Activated CD4-positive, alpha-beta T cell treated with anti-CD3 and anti-CD28 coated beads, Interleukin-2, amount 50 U/mL, for 16 hours (primary cell): Measurements from ENCODE around the gene PLCZ1.
"Not testable (repeated sequence)": the region's sequence is repeated elsewhere in the genome, so short reads cannot be mapped to it uniquely, and the experiment has no call there.

Experiments
- DNase-seq: peaks from one replicate; pipeline ENCODE4 v3.0.0-alpha.2; 2020

PLCZ1 gene

DNA sequence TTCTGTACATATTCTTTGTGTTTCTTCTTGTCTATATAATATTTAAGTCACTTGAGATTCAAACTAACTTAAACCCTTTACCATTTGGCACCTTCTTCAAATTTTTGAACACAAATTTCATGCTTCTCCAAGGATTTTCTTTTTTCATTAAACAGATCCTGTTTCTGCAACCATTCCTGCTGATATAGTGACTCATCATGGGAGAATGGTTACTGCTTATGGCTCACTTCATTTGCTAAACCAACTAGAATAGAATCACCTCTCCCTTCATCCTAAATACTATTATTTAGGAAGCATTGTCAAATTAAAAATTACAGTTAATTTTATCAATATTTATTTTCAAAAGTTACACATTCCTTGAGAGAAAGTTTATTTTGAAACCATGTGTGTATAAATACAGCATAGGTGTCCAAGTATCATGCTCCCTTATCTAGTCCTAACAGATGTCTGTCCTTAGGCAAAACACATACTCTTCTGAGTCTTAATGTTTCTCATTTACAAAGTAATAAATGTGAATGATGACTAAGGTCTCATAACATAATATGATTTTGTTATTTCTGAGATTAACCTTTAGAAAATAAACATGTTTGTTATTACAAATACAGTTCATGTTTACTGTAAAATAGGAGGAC is 40.7 kb downstream of the PLCZ1 start:
- no peak for DNase-seq

GRCh38 chr12:18693986-18694385 is 43.8 kb downstream of the PLCZ1 start:
- not testable (repeated sequence) for DNase-seq

GRCh38 chr12:18690653-18691052 is 47.2 kb downstream of the PLCZ1 start:
- no peak for DNase-seq

GRCh38 chr12:18689771-18690170 is 48.0 kb downstream of the PLCZ1 start:
- DNase-seq: no peak

DNA sequence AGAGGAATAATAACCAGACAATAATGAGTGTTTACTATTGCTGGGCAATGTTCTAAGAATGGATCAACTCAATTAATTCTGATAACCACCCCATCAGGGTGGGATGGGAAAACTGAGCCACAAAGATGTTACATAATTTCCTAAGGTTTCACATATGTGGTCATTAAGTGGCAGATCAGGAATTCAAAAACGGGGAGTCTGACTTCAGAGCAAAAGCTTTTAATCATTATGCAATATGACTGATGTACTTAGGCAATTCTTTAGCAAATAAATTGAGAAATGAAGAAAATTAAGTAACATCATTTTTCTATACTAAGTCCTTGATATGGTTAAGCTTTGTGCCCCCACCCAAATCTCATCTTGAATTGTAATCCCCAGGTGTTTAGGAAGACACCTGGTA is 53.4 kb downstream of the PLCZ1 start:
- DNase-seq: no peak

DNA sequence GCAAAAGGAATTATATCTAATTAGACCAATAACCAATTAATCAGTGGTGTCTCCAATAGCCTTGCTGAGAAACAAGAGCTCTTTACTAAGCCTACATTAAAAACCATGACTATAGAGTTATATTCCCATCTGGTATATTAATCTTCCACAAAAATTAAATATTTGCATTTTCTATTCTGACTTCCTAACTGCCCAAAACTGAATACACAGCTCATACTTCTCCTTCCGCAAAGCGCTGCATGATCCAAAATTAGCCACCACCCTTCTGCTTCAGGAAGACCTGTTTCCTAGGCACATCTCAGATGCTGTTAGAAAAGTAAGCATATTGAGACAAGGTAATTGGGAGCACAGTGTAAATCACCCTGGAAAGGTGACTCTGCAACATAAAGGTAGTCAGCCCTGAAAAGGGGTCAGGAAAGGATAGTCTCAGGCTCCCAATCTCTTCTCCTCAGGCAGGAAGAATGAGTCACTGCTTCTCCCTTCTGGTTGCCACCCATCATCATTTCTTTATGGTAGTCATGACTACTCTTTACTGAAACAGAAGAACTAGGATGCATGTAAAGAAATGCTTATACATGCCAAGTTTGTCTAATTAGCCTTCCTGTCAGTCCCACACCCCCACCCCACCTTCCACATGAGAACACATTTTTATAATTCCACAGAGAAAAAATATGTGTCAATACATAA is 54.3 kb downstream of the PLCZ1 start:
- DNase-seq: no peak

- DNase-seq: no peak
Measured at GRCh38 chr12:18681818-18682217, 56.0 kb downstream of the PLCZ1 start.

DNA sequence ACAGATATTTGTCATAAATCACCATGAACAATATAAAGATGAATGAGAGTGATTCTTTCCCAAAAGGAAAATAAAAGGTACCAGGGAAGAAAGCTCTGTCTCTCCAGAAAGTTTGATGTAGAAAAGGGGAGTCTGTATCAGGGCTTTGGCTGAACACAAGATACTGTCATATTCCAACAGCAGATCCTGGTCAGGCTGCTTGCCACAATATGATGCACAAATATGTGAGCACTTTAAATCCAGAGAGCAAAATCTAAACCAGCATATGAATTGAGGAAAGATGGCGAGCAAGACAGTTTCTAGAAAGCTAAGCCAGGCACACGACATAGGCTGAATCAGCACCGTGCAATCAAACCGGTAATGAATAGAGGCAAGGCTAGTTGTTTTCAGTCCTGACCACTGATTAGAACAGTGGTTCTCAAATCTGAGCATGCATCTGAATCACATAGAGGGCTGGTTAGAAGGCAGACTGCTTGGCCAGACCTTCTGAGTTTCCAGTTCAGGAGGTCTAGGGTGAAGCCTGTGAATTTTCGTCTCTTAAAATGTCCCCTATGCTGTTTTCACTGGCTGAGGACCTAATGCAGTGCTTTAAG is 60.7 kb downstream of the PLCZ1 start:
- no peak for DNase-seq

GRCh38 chr12:18676141-18676540 is 61.7 kb downstream of the PLCZ1 start:
- DNase-seq: no peak

DNA sequence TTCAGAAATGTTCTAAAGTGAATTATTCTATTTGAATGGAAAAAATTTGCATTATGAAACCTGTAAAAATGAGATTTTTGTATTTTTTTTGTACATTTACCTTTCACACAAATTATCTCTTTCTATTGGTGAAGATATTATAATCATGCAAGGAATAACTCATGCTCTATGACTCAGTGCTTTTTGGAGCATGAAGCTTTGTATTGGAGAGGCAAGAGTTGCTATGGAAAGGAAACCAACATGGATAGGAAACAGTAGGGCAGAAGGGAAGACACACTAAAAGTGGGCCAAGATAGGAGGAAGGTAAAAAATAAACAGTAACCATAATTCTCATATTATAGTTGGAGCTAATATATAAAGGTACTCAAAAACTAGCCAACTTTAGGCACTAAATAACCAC is 79.0 kb downstream of the PLCZ1 start:
- no peak for DNase-seq

GRCh38 chr12:18658179-18658578 is 79.6 kb downstream of the PLCZ1 start:
- no peak for DNase-seq

DNA sequence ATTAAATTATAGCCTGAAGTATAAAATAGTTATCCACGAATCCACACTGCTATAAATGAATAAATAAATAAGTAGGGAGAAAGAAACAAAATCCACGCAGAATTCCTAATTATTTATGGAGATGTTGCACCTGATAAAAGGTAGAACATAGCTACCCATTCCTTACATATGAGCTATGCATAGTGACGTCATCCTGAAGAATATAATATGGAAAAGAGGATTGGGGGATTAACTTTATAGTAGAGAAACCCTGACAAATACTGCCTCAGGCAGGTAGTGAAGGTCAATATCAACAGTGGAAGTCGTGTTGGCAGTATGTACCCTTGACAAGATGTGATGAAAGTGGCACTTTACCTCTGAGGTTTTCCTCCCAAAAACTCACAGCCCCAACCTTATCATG is 82.5 kb downstream of the PLCZ1 start:
- no peak for DNase-seq

DNA sequence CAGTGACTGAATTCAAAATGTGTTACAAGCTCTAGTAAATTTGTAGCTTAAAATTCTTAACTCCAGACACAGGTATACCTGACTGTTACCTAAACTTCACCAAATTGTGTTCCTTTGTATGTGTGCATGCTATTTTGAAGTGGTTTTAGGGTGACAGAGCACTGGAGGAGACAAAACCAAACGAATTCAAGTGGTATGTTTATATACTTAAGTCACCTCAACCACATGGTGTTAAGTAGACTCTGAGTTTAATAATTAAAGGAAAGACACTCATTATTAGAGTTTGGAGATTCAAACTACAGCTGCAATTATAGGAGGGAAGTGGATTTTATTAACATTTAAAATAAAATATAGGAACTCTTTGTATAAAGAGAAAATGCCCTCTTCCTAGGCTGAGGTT is 84.3 kb downstream of the PLCZ1 start:
- DNase-seq: no peak

DNA sequence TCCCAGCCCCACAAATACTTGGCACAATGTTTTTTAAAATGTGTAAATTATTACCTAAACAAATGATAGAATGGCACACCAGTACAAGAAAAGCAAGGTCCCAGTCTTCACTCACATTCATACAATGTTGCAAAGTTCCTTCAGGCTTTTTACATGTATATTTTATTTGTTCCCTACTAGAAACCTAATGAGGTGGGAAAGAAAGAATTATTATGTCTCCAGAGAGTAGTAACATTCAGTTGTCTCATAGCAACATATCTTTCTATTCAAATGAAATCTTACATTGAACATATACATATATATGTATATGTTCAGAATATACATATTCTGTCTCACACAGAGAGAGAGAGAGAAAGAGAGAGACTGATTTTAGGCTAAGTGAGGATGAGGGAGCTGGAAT is 85.2 kb downstream of the PLCZ1 start:
- no peak for DNase-seq

- DNase-seq: no peak
Measured at GRCh38 chr12:18651525-18651924, 86.3 kb downstream of the PLCZ1 start.

GRCh38 chr12:18646286-18646890 is 91.4 kb downstream of the PLCZ1 start:
- DNase-seq: no peak

DNA sequence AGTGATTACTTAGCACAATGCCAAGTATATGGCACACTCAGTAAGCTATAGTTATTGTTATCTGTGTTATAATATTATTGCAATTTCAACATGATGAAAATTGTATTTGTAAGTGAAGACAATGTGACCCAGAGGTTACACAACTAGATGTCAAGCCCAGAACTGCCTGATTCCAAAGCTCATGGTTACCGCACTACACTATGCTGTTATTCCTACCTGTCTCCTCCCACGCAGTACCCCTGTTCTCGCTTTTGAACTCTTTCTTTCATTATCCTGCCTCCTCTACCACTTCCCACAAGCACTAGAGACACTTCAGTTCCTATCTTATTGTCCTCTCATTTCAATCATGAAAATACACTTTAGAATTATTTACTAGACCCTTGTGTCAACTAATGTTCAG is 93.2 kb downstream of the PLCZ1 start:
- DNase-seq: no peak

GRCh38 chr12:18643681-18644080 is 94.1 kb downstream of the PLCZ1 start:
- DNase-seq: no peak

DNA sequence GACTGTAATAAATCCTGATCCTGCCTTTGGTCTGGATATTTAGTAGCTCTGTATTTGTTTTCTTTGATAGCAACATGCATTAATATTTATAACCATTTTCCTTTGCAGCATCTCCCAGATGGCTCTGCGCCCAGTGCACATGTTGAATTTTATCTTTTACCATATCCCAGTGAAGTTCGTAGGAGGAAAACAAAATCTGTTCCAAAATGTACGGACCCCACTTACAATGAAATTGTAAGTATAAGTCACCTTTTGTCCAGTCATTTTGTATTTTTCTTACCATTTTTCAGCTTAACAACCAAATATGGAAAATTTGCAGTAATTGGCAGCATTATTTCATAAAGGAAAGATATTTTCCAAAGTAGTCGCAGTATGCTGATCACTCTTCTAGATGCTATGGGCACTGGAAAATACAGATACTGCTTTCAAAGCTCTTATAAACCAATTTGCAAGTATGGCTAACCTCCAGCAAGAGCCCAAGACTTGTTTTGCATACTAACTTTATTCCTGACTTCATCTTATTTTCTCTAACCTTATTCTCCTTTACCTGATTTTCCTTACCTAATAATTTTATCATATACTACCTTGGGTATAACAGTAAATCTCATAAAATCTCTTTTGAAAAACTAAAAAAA is 97.4 kb downstream of the PLCZ1 start:
- DNase-seq: no peak

DNA sequence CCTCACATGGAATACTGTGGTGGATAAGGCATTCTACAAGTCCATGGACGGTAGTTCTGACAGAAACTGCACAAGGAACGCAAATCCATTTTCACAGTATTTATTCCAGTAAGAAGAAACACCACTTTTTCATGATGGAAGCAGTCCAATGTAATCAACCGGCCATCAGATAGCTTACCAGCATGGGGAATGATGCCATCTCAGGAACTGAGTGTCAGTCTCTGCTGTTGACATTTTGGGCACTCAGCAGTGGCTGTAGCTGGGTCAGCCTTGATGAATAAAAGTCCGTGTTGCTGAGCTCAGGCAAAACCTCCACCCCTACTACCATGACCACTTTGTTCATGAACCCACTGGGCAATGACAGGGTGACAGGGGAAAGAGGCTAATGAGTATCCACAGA is 103.4 kb downstream of the PLCZ1 start:
- DNase-seq: no peak
